NCI-H146 treated with DMSO at 0.1 percent for 48 hours (cell line): ENCODE data around the gene GRHPR.
A peak's percentile ranks its signal among the peaks of the same experiment; 100 is the strongest.
"Not testable (repeated sequence)": the region's sequence is repeated elsewhere in the genome, so short reads cannot be mapped to it uniquely, and the experiment has no call there.

ENCODE experiments used
- DNase-seq: peaks from one replicate; lab custom pipeline; 2025; ENCODE audit not compliant: unreplicated experiment; lab: John Stamatoyannopoulos, UW

The GRHPR gene

GRCh38 chr9:37476930-37477329, 54.4 kb downstream of the GRHPR start:
- no peak for DNase-seq

- not testable (repeated sequence) for DNase-seq
These were observed 54.9 kb downstream of the GRHPR start for GRCh38 chr9:37477443-37477842.

GRCh38 chr9:37477987-37478619, 55.6 kb downstream of the GRHPR start:
- DNase-seq, result not testable (repeated sequence)

GRCh38 chr9:37480759-37481158, 58.3 kb downstream of the GRHPR start:
- no peak for DNase-seq

GRCh38 chr9:37485389-37486255, 63.1 kb downstream of the GRHPR start, which contains the start of gene POLR1E:
POLR1E (plus strand) TSS chr9:37485948; CDS start chr9:37486048, 100 bp downstream.
- DNase-seq, result peak; percentile 94

GRCh38 chr9:37486256-37486615, 63.7 kb downstream of the GRHPR start:
- no peak for DNase-seq
